K562 (cell line): ENCODE results near the gene PTPN18. TPM values are rescaled to one million over a fixed set of nuclear protein-coding genes. Genes with fewer than 3 reads are reported as not detected.

ENCODE experiments used
- CBX8 ChIP-seq: fragments of 200-600 bp; sonication (generic); IDR thresholded peaks from 2 replicates; pipeline ENCODE4 v1.6.1; 2012; ENCODE audit warnings: borderline replicate concordance, mixed run types, low read depth, mild to moderate bottlenecking, moderate library complexity, mixed read lengths, low read length, control low read depth, inconsistent platforms; ENCODE audit not compliant: poor library complexity, severe bottlenecking; ENCODE audit errors: extremely low read depth
- FOSL1 ChIP-seq: fragments of 200-800 bp; sonication (Bioruptor generic); conservative IDR thresholded peaks from 2 replicates; pipeline ENCODE4 v1.6.1; 2016; ENCODE audit warnings: missing genetic modification characterization, missing compliant biosample characterization
- GABPB1 ChIP-seq: sonication (generic); formaldehyde crosslinking; IDR thresholded peaks from 2 replicates; pipeline ENCODE4 v1.8.0; 2022; ENCODE audit warnings: mild to moderate bottlenecking, missing genetic modification reagents
- HDAC6 ChIP-seq: IDR thresholded peaks from 2 replicates; pipeline ENCODE4 v1.6.1; 2012; ENCODE audit warnings: low read depth, mild to moderate bottlenecking, control low read depth, inconsistent platforms, low read length, moderate library complexity
- L3MBTL2 ChIP-seq: fragments of 450-650 bp; IDR thresholded peaks from 2 replicates; pipeline ENCODE4 v1.6.1; 2016; ENCODE audit warnings: mild to moderate bottlenecking, moderate library complexity
- LEF1 ChIP-seq: fragments of 450-650 bp; IDR thresholded peaks from 2 replicates; pipeline ENCODE4 v1.6.1; 2016; ENCODE audit warnings: mild to moderate bottlenecking
- MEF2D ChIP-seq: conservative IDR thresholded peaks from 2 replicates; pipeline ENCODE4 v1.6.1; 2016; ENCODE audit warnings: low read depth, missing genetic modification characterization, missing compliant biosample characterization
- NONO ChIP-seq, 2 experiments: fragments of 200-400 bp in 1 of 2; fragments of 450-650 bp in 1 of 2; formaldehyde crosslinking in 1 of 2; IDR thresholded peaks; 2 replicates each; pipeline ENCODE4 v1.6.1; 2017; ENCODE audit warnings: low read depth in 2 of 2, mild to moderate bottlenecking in 2 of 2, moderate library complexity in 2 of 2, low read length in 1 of 2
- SREBF2 ChIP-seq: sonication (generic); formaldehyde crosslinking; IDR thresholded peaks from 2 replicates; pipeline ENCODE4 v1.4.0; 2020; ENCODE audit warnings: mild to moderate bottlenecking, missing genetic modification reagents
- TAF15 ChIP-seq: fragments of 200-400 bp; formaldehyde crosslinking; IDR thresholded peaks from 2 replicates; pipeline ENCODE4 v1.6.1; 2017; ENCODE audit warnings: mild to moderate bottlenecking, low read depth, low read length, moderate library complexity
- XRCC5 ChIP-seq: fragments of 200-400 bp; formaldehyde crosslinking; IDR thresholded peaks from 2 replicates; pipeline ENCODE4 v1.6.1; 2017; ENCODE audit warnings: low read depth, mild to moderate bottlenecking, low read length
- ZMIZ1 ChIP-seq, 2 experiments: fragments of 150-350 bp in 1 of 2; IDR thresholded peaks; 2 replicates each; pipeline ENCODE4 v1.6.1; 2012 to 2016; ENCODE audit warnings: low read depth in 2 of 2, low read length in 2 of 2, mild to moderate bottlenecking in 1 of 2, moderate library complexity in 1 of 2
- ZNF561 ChIP-seq: fragments of 450-650 bp; formaldehyde crosslinking; conservative IDR thresholded peaks from 2 replicates; pipeline ENCODE4 v1.4.0; 2020; ENCODE audit warnings: mild to moderate bottlenecking, moderate library complexity
- polyA plus RNA-seq, 8 experiments: library from polyadenylated mRNA; depleted of rRNA in 4 of 8; stranded (reverse) in 5 of 8; unstranded in 3 of 8; fragments of >200 nt; fragmentation: Nextera tagmentation in 2 of 8; fragmentation: Illumina TruSeq in 1 of 8; extraction: Ambion mirVana in 2 of 8; extraction: Trizol in 1 of 8; gene quantifications; 2 replicates each; pipeline versions ENCODE4 v1.2.1 to v1.2.3, GENCODE V29; 2011 to 2014; ENCODE audit warnings: inconsistent platforms in 1 of 8, missing spikeins in 1 of 8
- total RNA-seq, 7 experiments: library from RNA; depleted of rRNA in 6 of 7; stranded (reverse); fragments of >200 nt in 6 of 7; fragmentation: Illumina TruSeq in 2 of 7; extraction: Trizol in 2 of 7; gene quantifications; 2 replicates each; pipeline versions ENCODE4 v1.2.1 to v1.2.3, GENCODE V29; 2011 to 2021; ENCODE audit warnings: low replicate concordance in 1 of 7
- TF ChIP-seq, protein P1 (sequence below), 2 experiments: IDR thresholded peaks; 2 replicates each; pipeline ENCODE4 v1.6.1; 2012; ENCODE audit warnings: improper control_type of control experiment in 2 of 2, low read depth in 2 of 2, low read length in 2 of 2, borderline replicate concordance in 1 of 2
- TF ChIP-seq, protein P2 (sequence below): fragments of 450-650 bp; formaldehyde crosslinking; IDR thresholded peaks from 2 replicates; pipeline ENCODE4 v1.4.0; 2022; ENCODE audit warnings: missing genetic modification characterization
- TF ChIP-seq, protein P3 (sequence below): fragments of 250-450 bp; sonication (Bioruptor Pico); IDR thresholded peaks from 2 replicates; pipeline ENCODE4 v1.5.0; 2020; ENCODE audit warnings: mild to moderate bottlenecking

Gene PTPN18
- total and polyA plus RNA-seq, 9 of the 15 experiments (the other 6 are each of a cell fraction or from before 2014, with no cell fraction given) = 11.6 to 90.7 (median 49.6) TPM

DNA sequence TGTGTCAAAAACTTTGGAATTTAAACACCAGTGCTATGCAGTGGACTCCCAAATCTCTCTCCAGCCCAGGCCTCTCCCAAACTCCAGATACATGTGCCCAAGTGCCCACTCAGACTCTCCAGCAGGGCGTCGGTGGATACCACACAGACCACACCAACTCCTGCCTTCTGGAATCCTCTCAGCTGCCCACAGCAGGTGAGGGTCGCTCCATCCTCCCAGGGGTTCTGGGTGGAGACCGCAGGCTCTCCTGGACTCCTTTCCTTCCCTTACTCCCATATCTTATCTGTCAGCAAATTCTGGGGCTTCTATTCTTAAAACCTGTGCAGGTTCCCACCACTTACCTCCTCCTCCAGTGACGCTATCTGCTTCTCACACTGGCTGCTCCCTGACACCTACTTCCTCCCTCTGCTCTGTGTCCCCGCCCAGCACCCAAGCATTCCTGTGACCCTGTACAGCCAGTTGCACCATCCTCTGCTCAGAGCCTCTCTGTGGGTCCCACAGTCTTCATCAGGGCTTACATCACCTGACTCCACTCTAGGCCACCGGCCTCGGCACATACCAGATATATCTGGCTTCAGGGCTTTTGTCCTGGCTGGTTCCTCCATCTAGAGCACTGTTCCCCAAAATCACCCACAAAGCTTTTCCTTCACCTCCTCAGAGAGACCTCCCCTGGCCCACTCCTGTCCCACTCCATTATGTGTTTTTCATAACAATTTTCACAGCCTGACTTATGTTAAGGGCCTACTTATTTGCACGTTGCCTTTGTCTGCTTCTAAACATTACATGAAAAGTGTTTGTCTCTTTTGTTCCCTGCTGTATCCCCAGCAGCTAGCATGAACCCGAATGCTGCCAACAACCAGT is 15.7 kb upstream of the PTPN18 start (continued):
- TF ChIP-seq CBX8 (no peak), L3MBTL2 (peak; percentile 58; the same call in 1 of the 2 replicates), TAF15 (no peak), SREBF2 (CRISPR knock-in tag) (no peak), LEF1 (peak; percentile 58; the same call in 1 of the 2 replicates), GABPB1 (no peak), XRCC5 (no peak), MEF2D (tag) (no peak), HDAC6 (no peak), ZMIZ1 (IDR thresholded peaks at IDR 0.05; ENCODE audit: low read depth in 2 of 2, low read length in 2 of 2) (no peak), FOSL1 (tag) (peak; percentile 39; the same call in 1 of the 2 replicates), NONO (IDR thresholded peaks at IDR 0.05; ENCODE audit: low read depth in 2 of 2, low read length in 1 of 2) (no peak), ZNF561 (no peak)
- TF ChIP-seq, protein P1, sequence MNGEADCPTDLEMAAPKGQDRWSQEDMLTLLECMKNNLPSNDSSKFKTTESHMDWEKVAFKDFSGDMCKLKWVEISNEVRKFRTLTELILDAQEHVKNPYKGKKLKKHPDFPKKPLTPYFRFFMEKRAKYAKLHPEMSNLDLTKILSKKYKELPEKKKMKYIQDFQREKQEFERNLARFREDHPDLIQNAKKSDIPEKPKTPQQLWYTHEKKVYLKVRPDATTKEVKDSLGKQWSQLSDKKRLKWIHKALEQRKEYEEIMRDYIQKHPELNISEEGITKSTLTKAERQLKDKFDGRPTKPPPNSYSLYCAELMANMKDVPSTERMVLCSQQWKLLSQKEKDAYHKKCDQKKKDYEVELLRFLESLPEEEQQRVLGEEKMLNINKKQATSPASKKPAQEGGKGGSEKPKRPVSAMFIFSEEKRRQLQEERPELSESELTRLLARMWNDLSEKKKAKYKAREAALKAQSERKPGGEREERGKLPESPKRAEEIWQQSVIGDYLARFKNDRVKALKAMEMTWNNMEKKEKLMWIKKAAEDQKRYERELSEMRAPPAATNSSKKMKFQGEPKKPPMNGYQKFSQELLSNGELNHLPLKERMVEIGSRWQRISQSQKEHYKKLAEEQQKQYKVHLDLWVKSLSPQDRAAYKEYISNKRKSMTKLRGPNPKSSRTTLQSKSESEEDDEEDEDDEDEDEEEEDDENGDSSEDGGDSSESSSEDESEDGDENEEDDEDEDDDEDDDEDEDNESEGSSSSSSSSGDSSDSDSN (IDR thresholded peaks at IDR 0.05; ENCODE audit: borderline replicate concordance in 1 of 2, low read depth in 2 of 2, low read length in 2 of 2) = no peak
- TF ChIP-seq, protein P2, sequence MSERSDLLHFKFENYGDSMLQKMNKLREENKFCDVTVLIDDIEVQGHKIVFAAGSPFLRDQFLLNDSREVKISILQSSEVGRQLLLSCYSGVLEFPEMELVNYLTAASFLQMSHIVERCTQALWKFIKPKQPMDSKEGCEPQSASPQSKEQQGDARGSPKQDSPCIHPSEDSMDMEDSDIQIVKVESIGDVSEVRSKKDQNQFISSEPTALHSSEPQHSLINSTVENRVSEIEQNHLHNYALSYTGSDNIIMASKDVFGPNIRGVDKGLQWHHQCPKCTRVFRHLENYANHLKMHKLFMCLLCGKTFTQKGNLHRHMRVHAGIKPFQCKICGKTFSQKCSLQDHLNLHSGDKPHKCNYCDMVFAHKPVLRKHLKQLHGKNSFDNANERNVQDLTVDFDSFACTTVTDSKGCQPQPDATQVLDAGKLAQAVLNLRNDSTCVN (CRISPR knock-in tag) = no peak
- TF ChIP-seq, protein P3, sequence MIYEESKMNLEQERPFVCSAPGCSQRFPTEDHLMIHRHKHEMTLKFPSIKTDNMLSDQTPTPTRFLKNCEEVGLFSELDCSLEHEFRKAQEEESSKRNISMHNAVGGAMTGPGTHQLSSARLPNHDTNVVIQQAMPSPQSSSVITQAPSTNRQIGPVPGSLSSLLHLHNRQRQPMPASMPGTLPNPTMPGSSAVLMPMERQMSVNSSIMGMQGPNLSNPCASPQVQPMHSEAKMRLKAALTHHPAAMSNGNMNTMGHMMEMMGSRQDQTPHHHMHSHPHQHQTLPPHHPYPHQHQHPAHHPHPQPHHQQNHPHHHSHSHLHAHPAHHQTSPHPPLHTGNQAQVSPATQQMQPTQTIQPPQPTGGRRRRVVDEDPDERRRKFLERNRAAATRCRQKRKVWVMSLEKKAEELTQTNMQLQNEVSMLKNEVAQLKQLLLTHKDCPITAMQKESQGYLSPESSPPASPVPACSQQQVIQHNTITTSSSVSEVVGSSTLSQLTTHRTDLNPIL (CRISPR knock-in tag) = no peak
